Karpas-422 (cell line): ENCODE results near the gene CFAP410. TPM values are rescaled to one million over a fixed set of nuclear protein-coding genes. Genes with fewer than 3 reads are reported as not detected.
A peak's percentile ranks its signal among the peaks of the same experiment; 100 is the strongest.

Source experiments
- DNase-seq: peaks from one replicate; pipeline ENCODE4 v3.0.0-alpha.2; 2015
- H2AFZ ChIP-seq: fragments of 200-600 bp; sonication (generic); 2 replicates; pipeline ENCODE4 v1.6.1; 2014; ENCODE audit warnings: antibody characterized with exemption, low read length, mixed read lengths
- H3K27ac ChIP-seq: fragments of 200-600 bp; sonication (generic); 2 replicates; pipeline ENCODE4 v1.5.1; 2014; ENCODE audit warnings: mild to moderate bottlenecking, low read length, moderate library complexity
- H3K27me3 ChIP-seq: fragments of 200-600 bp; sonication (generic); 2 replicates; pipeline ENCODE4 v1.6.1; 2014; ENCODE audit warnings: low read length, mixed read lengths
- H3K36me3 ChIP-seq: fragments of 200-600 bp; sonication (generic); 2 replicates; pipeline ENCODE4 v1.6.1; 2014; ENCODE audit warnings: low read length, mixed read lengths; ENCODE audit not compliant: insufficient read depth
- H3K4me1 ChIP-seq: fragments of 200-600 bp; sonication (generic); 2 replicates; pipeline ENCODE4 v1.6.1; 2014; ENCODE audit warnings: mild to moderate bottlenecking, low read length, mixed read lengths
- H3K4me2 ChIP-seq: fragments of 200-600 bp; sonication (generic); 2 replicates; pipeline ENCODE4 v1.6.1; 2014; ENCODE audit warnings: low read length, low read depth, mild to moderate bottlenecking; ENCODE audit not compliant: poor library complexity, severe bottlenecking
- H3K4me3 ChIP-seq: fragments of 200-600 bp; sonication (generic); 2 replicates; pipeline ENCODE4 v1.5.1; 2014; ENCODE audit warnings: mild to moderate bottlenecking, antibody characterized with exemption, low read length, mixed read lengths
- H3K79me2 ChIP-seq: fragments of 200-600 bp; sonication (generic); 2 replicates; pipeline ENCODE4 v1.6.1; 2014; ENCODE audit warnings: mild to moderate bottlenecking, low read length, mixed read lengths
- H3K9ac ChIP-seq: fragments of 200-600 bp; sonication (generic); 2 replicates; pipeline ENCODE4 v1.6.0; 2014; ENCODE audit warnings: low read length
- H3K9me2 ChIP-seq: fragments of 200-600 bp; sonication (generic), shearing (Covaris generic); replicated peaks from 2 replicates; pipeline ENCODE4 v1.6.0; 2014; ENCODE audit warnings: mild to moderate bottlenecking, low read length, moderate library complexity; ENCODE audit not compliant: insufficient read depth
- H3K9me3 ChIP-seq: fragments of 300-700, 200-600 bp; sonication (generic); 2 replicates; pipeline ENCODE4 v1.6.1; 2014; ENCODE audit warnings: low read length, mixed read lengths
- H4K20me1 ChIP-seq: fragments of 200-600 bp; sonication (generic); 2 replicates; pipeline ENCODE4 v1.6.1; 2014; ENCODE audit warnings: mild to moderate bottlenecking, antibody characterized with exemption, low read length, low read depth; ENCODE audit not compliant: insufficient read depth
- total RNA-seq: library from RNA; depleted of rRNA; stranded (reverse); fragments of >200 nt; shearing (Covaris generic); gene quantifications from 2 replicates; pipeline ENCODE4 v1.2.3, GENCODE V29; 2014; ENCODE audit warnings: low replicate concordance

The CFAP410 gene
- total RNA-seq, 1 experiment from 2014 or later = 7.9 TPM

DNA sequence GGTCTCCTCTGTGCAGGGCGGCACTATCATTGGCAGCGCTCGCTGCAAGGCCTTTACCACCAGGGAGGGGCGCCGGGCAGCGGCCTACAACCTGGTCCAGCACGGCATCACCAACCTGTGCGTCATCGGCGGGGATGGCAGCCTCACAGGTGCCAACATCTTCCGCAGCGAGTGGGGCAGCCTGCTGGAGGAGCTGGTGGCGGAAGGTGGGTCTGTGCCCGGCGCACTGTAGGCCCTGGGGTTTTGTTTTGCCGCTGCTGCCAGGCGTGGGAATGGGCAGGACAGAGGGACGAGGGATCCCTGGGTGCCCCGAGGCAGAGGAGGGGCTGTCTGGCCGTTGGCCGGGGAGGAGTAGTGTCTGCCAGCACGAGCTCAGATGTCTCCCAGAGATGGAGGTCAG, 27.1 kb downstream of the CFAP410 start:
- Histone ChIP-seq H3K9ac (no peak overlapping the region), H3K27ac (no peak overlapping the region), H3K9me2 (no peaks in the 10 kb centered on the region), H3K9me3 (no peaks in the 10 kb centered on the region), H2AFZ (no peak overlapping the region), H3K36me3 (peaks cover 4% of the 10 kb centered on the region), H4K20me1 (0 out of 2 replicates have a peak, but pooled peaks cover 4% of the 10 kb centered on the region), H3K79me2 (no peaks in the 10 kb centered on the region; the same call in 1 of the 2 replicates), H3K4me2 (no peak overlapping the region), H3K27me3 (no peaks in the 10 kb centered on the region), H3K4me3 (no peak overlapping the region), H3K4me1 (no peaks in the 10 kb centered on the region)
- no peak for DNase-seq

GRCh38 chr21:44310628-44311507, 28.3 kb downstream of the CFAP410 start:
- Histone ChIP-seq H3K36me3 (peaks cover 2% of the 10 kb centered on the region), H3K4me1 (no peaks in the 10 kb centered on the region), H4K20me1 (peaks cover 9% of the 10 kb centered on the region; the same call in 1 of the 2 replicates), H3K79me2 (peaks cover 9% of the 10 kb centered on the region), H3K9ac (no peak overlapping the region), H3K4me3 (no peak overlapping the region), H3K27me3 (no peaks in the 10 kb centered on the region), H3K9me3 (no peaks in the 10 kb centered on the region), H3K4me2 (no peak overlapping the region), H3K27ac (no peak overlapping the region), H2AFZ (no peak overlapping the region), H3K9me2 (no peaks in the 10 kb centered on the region)
- no peak for DNase-seq

GRCh38 chr21:44306936-44307704, 32.1 kb downstream of the CFAP410 start:
- Histone ChIP-seq H3K4me3 (no peak overlapping the region), H3K4me2 (no peak overlapping the region), H3K27ac (no peak overlapping the region), H3K27me3 (no peaks in the 10 kb centered on the region), H2AFZ (no peak overlapping the region), H3K4me1 (peaks cover 6% of the 10 kb centered on the region), H3K9me3 (no peaks in the 10 kb centered on the region), H3K9me2 (no peaks in the 10 kb centered on the region), H3K9ac (no peak overlapping the region), H3K36me3 (peaks cover 2% of the 10 kb centered on the region), H3K79me2 (peaks cover 46% of the 10 kb centered on the region), H4K20me1 (peaks cover 39% of the 10 kb centered on the region)
- no peak for DNase-seq

DNA sequence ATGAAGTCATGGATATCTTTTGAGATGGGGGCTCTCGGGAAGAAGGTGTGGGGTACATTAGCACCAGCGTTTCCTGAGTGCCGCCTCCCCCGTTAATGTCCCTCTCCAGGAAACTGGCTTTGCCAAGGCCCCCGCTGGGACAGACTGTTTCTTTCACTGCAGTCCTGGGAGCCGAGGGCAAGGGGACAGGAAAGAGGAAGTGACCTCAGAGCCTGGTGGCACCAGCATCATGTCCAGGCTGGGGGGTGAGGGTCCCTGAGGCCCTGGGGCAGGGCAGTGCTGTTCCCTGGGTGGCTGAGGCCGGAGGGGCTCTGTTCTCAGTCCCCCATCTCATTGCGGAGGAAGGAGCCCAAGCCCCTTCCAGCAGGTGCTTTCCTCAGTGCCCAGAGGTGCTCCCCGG, 33.5 kb downstream of the CFAP410 start:
- no peaks in the 10 kb centered on the region for H3K9me2 ChIP-seq
- no peak for DNase-seq
- H3K36me3 ChIP-seq = no peaks in the 10 kb centered on the region; the same call in 1 of the 2 replicates
- H3K27ac ChIP-seq = no peak overlapping the region
- H2AFZ ChIP-seq = no peak overlapping the region
- no peaks in the 10 kb centered on the region for H3K27me3 ChIP-seq
- no peak overlapping the region for H3K9ac ChIP-seq
- peaks cover 61% of the 10 kb centered on the region for H3K79me2 ChIP-seq
- peaks cover 53% of the 10 kb centered on the region for H4K20me1 ChIP-seq
- no peaks in the 10 kb centered on the region for H3K9me3 ChIP-seq
- peaks cover 20% of the 10 kb centered on the region for H3K4me1 ChIP-seq
- no peak overlapping the region for H3K4me3 ChIP-seq
- no peak overlapping the region for H3K4me2 ChIP-seq

DNA sequence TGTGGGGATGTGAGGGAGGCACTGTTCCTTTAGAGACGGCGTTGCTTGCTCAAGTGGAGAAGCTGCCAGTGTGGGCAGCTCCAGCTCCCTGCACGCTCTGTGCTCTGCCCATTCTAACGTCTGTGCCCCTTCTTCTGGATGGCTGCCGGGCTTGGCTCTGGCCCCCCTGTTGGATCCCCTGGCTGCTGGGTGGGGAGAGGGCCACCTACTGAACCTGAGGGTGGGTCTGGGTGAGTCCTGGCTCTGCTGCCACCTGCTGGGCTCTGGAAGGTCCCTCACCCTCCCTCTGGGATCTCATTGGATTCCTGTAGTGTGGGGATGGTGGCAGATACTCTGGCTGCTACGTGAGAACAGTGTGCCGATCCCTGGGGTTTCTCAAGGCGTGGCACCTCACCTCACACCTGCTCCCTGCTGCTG, 34.3 kb downstream of the CFAP410 start:
- Histone ChIP-seq H3K79me2 (peaks cover 66% of the 10 kb centered on the region), H3K27ac (no peak overlapping the region), H3K9me3 (no peaks in the 10 kb centered on the region), H2AFZ (no peak overlapping the region), H3K4me2 (no peak overlapping the region), H3K9me2 (no peaks in the 10 kb centered on the region), H3K27me3 (no peaks in the 10 kb centered on the region), H4K20me1 (peaks cover 55% of the 10 kb centered on the region), H3K4me1 (peaks cover 20% of the 10 kb centered on the region), H3K9ac (no peak overlapping the region), H3K4me3 (no peak overlapping the region), H3K36me3 (no peaks in the 10 kb centered on the region; the same call in 1 of the 2 replicates)
- DNase-seq = peak; percentile 75

GRCh38 chr21:44304011-44304616, 35.1 kb downstream of the CFAP410 start:
- Histone ChIP-seq H4K20me1 (peaks cover 55% of the 10 kb centered on the region), H3K36me3 (no peaks in the 10 kb centered on the region; the same call in 1 of the 2 replicates), H3K4me3 (no peak overlapping the region), H2AFZ (no peak overlapping the region), H3K9me3 (no peaks in the 10 kb centered on the region), H3K4me1 (peaks cover 26% of the 10 kb centered on the region), H3K9ac (no peak overlapping the region), H3K9me2 (no peaks in the 10 kb centered on the region), H3K79me2 (peaks cover 66% of the 10 kb centered on the region), H3K27me3 (no peaks in the 10 kb centered on the region), H3K27ac (no peak overlapping the region), H3K4me2 (no peak overlapping the region)
- DNase-seq = no peak

GRCh38 chr21:44303490-44303981, 35.7 kb downstream of the CFAP410 start:
- no peak for DNase-seq

More at GRCh38 chr21:44303490-44303981, 35.7 kb downstream of the CFAP410 start:
- H3K9me3 ChIP-seq = no peaks in the 10 kb centered on the region
- no peaks in the 10 kb centered on the region for H3K9me2 ChIP-seq
- H2AFZ ChIP-seq = no peak overlapping the region
- no peaks in the 10 kb centered on the region for H3K27me3 ChIP-seq
- H3K4me1 ChIP-seq = peaks cover 28% of the 10 kb centered on the region
- no peak overlapping the region for H3K4me2 ChIP-seq
- peaks cover 55% of the 10 kb centered on the region for H4K20me1 ChIP-seq
- H3K27ac ChIP-seq = no peak overlapping the region
- no peaks in the 10 kb centered on the region; the same call in 1 of the 2 replicates for H3K36me3 ChIP-seq
- 0 out of 2 replicates have a peak overlapping the region, but pooled peaks have one; percentile 9 for H3K9ac ChIP-seq
- no peak overlapping the region for H3K4me3 ChIP-seq
- H3K79me2 ChIP-seq = peaks cover 66% of the 10 kb centered on the region
